Camera-type eye (tissue), 1 donor: ENCODE measurements around the gene TBX5. TPM values are rescaled to one million over a fixed set of nuclear protein-coding genes. Genes with fewer than 3 reads are reported as not detected.

Source experiments
- total RNA-seq: library from RNA; depleted of rRNA; stranded (reverse); fragments of >200 nt; gene quantifications from one replicate; pipeline ENCODE4 v1.2.3, GENCODE V29; 2014

TBX5 gene
- total RNA-seq, result 3.3 TPM

DNA sequence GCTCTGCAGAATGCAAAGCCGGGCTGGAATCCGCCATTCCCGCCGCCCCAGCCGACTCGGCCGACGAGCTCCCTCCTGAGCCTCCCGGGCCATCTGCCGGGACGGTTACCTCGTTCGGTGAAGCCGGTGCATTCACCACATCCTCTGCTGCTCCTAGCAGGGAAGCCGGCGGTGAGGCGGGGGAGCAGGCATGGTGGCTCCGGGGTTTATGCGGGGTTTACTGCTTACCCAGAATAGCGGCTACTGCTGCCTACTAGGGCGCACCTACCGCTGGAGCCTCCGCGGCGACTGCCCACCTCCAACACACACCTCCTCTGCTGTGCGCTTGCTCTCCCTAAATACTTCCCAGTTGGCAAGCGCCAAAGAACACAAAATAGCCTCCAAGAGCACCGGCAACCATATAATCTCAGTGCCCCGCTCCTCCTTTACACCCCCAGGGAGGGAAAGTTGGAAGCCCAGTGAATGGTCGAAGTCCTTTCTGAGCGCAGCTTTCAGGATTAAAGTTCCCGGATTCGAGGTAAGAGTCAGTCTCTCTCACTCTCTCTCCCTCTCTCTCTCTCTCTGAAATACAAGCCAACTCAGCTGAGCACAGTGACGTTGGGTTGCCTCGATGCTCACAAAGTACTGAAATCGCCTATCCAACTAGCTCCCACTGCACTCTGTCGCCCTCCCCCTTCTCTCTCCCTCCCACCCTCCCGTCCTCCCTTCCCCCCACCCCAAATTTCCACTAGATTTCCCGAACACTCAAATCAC lies at the start of gene TBX5:
TSS of gene TBX5 (minus strand) at position 626 of the 753 bp plus-strand sequence. CDS start 2,246 bp downstream, outside the sequence.

